Peyer's patch (tissue), 4 donors: ENCODE data around the gene BTBD8.
"Not testable (repeated sequence)": the region's sequence is repeated elsewhere in the genome, so short reads cannot be mapped to it uniquely, and the experiment has no call there.

Source experiments
- CTCF ChIP-seq, 6 experiments: fragments of 450-650 bp in 4 of 6; fragments of 200-600 bp in 2 of 6; sonication (generic) in 1 of 6; IDR thresholded peaks; one replicate each; pipeline ENCODE4 v1.5.1; 2017 to 2019; ENCODE audit warnings: antibody characterized with exemption in 6 of 6, mild to moderate bottlenecking in 3 of 6, moderate library complexity in 1 of 6
- POLR2A ChIP-seq, 2 donors: fragments of 450-650 bp; IDR thresholded peaks; one replicate each; pipeline ENCODE4 v1.5.1; 2017; ENCODE audit warnings: antibody characterized with exemption in 2 of 2, mild to moderate bottlenecking in 2 of 2, moderate library complexity in 2 of 2

GRCh38 chr1:92078077-92078476 is 2.1 kb upstream of the BTBD8 start:
- not testable (repeated sequence) for TF ChIP-seq CTCF, POLR2A (IDR thresholded peaks at IDR 0.05)
